GM10266 (cell line): ENCODE measurements around the gene CST6.

Experiments
- DNase-seq: peaks from one replicate; pipeline ENCODE4 v3.0.0; 2012; ENCODE audit errors: extremely low spot score
- TF ChIP-seq, protein P1 (sequence below): IDR thresholded peaks from 2 replicates; pipeline ENCODE4 v1.5.1; 2012; ENCODE audit warnings: mild to moderate bottlenecking, low read depth; ENCODE audit not compliant: control insufficient read depth, insufficient read depth; ENCODE audit errors: missing control alignments

CST6 gene

DNA sequence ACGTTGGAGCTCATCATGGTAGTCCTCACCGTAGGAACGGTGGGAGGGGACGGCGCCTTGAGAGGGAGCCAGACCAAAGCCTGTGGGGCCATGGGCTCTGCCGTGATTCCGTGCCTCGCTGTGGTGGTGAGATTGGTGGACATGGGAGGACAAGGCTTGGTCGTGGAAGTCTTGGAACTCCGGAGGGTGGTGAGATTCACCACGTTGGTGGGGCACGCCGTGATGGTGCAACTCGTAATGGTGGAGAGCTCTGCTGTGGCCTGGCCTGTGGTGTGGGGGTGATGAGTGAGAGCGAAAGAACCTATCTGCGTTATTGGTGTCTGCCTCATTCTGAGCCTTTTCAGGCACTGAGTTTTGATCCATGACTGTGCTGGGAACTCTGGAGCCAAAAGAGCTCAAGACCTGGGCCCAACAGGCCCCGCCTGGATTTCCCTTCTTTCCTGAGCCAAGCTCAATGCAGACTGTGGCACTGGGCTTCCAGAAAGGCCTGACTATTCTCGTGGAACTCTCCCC lies 14.3 kb downstream of the CST6 start, which contains the start of gene CATSPER1:
Gene CATSPER1, minus strand, starts transcription at position 463 of the 513 bp plus-strand sequence. Its CDS starts 100 bp downstream, at position 363.
- DNase-seq = no peak
- TF ChIP-seq, protein P1, sequence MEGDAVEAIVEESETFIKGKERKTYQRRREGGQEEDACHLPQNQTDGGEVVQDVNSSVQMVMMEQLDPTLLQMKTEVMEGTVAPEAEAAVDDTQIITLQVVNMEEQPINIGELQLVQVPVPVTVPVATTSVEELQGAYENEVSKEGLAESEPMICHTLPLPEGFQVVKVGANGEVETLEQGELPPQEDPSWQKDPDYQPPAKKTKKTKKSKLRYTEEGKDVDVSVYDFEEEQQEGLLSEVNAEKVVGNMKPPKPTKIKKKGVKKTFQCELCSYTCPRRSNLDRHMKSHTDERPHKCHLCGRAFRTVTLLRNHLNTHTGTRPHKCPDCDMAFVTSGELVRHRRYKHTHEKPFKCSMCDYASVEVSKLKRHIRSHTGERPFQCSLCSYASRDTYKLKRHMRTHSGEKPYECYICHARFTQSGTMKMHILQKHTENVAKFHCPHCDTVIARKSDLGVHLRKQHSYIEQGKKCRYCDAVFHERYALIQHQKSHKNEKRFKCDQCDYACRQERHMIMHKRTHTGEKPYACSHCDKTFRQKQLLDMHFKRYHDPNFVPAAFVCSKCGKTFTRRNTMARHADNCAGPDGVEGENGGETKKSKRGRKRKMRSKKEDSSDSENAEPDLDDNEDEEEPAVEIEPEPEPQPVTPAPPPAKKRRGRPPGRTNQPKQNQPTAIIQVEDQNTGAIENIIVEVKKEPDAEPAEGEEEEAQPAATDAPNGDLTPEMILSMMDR = no peak

GRCh38 chr11:66032957-66033735 lies 21.3 kb downstream of the CST6 start:
- TF ChIP-seq, protein P1 = no peak
- DNase-seq = no peak

- DNase-seq = no peak
- TF ChIP-seq, protein P1 = no peak
These were observed 24.0 kb downstream of the CST6 start for GRCh38 chr11:66035653-66036333.

DNA sequence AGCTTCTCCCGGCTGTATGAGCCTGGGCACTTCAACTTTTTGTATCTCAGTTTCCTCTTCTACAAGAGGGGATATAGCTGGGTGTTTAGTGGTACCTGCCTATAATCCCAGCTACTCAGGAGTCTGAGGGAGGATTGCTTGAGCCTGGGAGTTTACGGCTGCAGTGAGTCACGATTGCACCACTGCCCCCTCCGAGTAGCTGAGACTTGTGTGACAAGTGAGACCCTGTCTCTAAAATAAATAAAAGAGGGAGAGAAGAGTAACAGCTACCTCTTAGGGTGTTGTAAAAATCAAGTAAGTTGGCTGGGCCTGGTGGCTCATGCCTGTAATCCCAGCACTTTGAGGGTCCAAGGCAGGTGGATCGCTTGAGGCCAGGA lies 24.5 kb downstream of the CST6 start:
- DNase-seq = no peak
- TF ChIP-seq, protein P1 = no peak

DNA sequence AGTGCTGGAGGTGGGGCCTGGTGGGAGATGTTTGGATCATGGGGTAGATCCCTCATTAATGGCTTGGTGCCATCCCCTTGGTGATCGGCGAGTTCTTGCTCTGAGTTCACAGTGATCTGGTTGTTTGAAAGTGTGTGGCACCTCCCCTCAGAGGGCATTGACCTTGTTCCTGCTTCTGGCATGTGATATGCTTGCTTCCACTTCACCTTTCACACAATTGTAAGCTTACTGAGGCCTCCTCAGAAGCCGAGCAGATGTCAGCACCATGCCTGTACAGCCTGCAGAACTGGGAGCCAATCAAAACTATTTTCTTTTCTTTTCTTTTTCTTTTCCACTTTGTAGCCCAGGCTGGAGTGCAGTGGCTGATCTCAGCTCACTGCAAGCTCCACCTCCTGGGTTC lies 25.5 kb downstream of the CST6 start:
- TF ChIP-seq, protein P1 = no peak
- DNase-seq = no peak

DNA sequence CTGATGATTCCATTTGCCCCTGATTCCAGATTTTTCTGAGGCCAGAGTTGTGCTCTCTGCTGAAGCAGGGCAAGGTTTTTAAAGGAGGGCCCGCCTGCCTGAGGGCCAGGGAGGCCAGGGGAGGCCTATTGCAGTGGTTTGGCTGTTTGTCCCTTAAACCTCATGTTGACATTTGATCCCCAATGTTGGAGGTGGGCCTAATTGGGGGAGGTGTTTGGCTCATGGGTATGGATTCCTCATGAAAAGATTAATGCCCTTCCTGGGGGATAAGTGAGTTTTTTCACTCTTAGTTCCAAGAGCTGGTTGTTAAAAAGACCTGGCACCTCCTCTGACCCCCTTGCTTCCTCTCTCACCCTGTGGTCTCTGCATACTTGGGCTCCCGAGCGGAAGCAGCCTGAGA lies 28.0 kb downstream of the CST6 start:
- no peak for DNase-seq

More for the DNA sequence above, 28.0 kb downstream of the CST6 start:
- TF ChIP-seq, protein P1 = no peak
